ENCODE measurements around the gene MDM2. TPM values are rescaled to one million over a fixed set of nuclear protein-coding genes. Genes with fewer than 3 reads are reported as not detected.

MDM2 gene
- total and polyA plus RNA-seq, 2 of the 8 experiments (the other 6 are each of a cell fraction or from before 2014, with no cell fraction given): 15.1 to 115 TPM

DNA sequence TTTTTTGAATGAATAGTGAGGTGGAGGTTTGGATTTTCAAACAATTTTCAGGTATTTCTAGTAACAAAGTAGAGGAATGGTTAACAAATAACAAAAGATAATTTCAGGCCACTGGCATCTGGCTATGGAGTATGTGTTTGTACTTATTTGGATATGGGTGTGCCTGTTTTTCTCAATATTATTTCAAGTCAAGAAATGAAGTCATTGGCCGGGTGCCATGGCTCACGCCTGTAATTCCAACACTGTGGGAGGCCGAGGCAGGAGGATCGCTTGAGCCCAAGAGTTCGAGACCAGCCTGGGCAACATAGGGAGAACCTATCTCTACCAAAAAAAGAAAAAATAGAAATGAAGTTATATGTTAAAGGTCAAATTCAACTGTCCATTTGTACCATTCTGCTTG is 48.1 kb upstream of the MDM2 start:
- no peak overlapping the region for H2AK5ac ChIP-seq (ENCODE audit: low read depth, low read length)
- no peak for TF ChIP-seq BRCA1 (IDR thresholded peaks at IDR 0.05; ENCODE audit: low read depth, low read length)
- TF ChIP-seq SIX5 (IDR thresholded peaks at IDR 0.05; ENCODE audit: low read depth, low read length): no peak
- no peak for TF ChIP-seq EZH2 (IDR thresholded peaks at IDR 0.05; ENCODE audit: low read depth, low read length, severe bottlenecking)
- no peak for TF ChIP-seq SUZ12 (IDR thresholded peaks at IDR 0.05; ENCODE audit: low read length)
- no peak for TF ChIP-seq RFX5 (IDR thresholded peaks at IDR 0.05; ENCODE audit: borderline replicate concordance, low read depth, low read length)
- FAIRE-seq: no peak

More for the DNA sequence above, 48.1 kb upstream of the MDM2 start:
- Histone ChIP-seq H2BK5ac (ENCODE audit: low read depth, low read length) (no peak overlapping the region), H3K27me3 (replicated peaks in 1 of 4; ENCODE audit: control insufficient read depth in 3 of 4, extremely low read depth in 1 of 4, insufficient read depth in 3 of 4, low read length in 3 of 4) (no peaks in the 10 kb centered on the region), H3K4me1 (replicated peaks in 1 of 4; ENCODE audit: control insufficient read depth in 3 of 4, insufficient read depth in 4 of 4, low read length in 3 of 4) (no peaks in the 10 kb centered on the region), H4K5ac (ENCODE audit: insufficient read length, low read depth, low read length) (no peak overlapping the region), H3K36me3 (ENCODE audit: control insufficient read depth in 2 of 4, insufficient read depth in 4 of 4, low read length in 3 of 4) (peaks cover under 1 to 23% (median 7%) of the 10 kb centered on the region in 4 experiments; a peak in 5 of 8 replicates), H3K9me3 (ENCODE audit: insufficient read depth in 2 of 2, low read depth in 1 of 2, low read length in 1 of 2) (no peaks in the 10 kb centered on the region), H3K9ac (replicated peaks in 1 of 4; ENCODE audit: extremely low read depth in 1 of 4, low read depth in 3 of 4, low read length in 3 of 4) (no peak overlapping the region), H3K56ac (replicated peaks; ENCODE audit: insufficient read length, low read depth, low read length) (no peak overlapping the region), H2AFZ (ENCODE audit: low read length) (no peak overlapping the region), H3K4me3 (ENCODE audit: extremely low read depth in 1 of 4, insufficient read depth in 2 of 4, low read depth in 3 of 4, low read length in 4 of 4) (no peak overlapping the region), H3K23me2 (ENCODE audit: low read depth, low read length) (no peaks in the 10 kb centered on the region), H4K91ac (replicated peaks; ENCODE audit: insufficient read length, low read length) (no peak overlapping the region), H3K79me2 (ENCODE audit: control insufficient read depth in 1 of 2, insufficient read depth in 2 of 2, low read length in 2 of 2) (no peaks in the 10 kb centered on the region), H3K18ac (ENCODE audit: extremely low read depth, low read length) (no peak overlapping the region), H4K8ac (ENCODE audit: extremely low read depth, insufficient read depth, low read length) (no peak overlapping the region), H2BK20ac (ENCODE audit: low read length) (no peak overlapping the region), H4K20me1 (replicated peaks in 1 of 2; ENCODE audit: control insufficient read depth in 1 of 2, insufficient read depth in 2 of 2, low read length in 2 of 2) (peaks cover 0 to 2% of the 10 kb centered on the region in 2 experiments), H2BK12ac (ENCODE audit: low read depth, low read length) (no peak overlapping the region), H3K27ac (ENCODE audit: low read depth, low read length) (no peak overlapping the region), H3K23ac (ENCODE audit: insufficient read length) (no peak overlapping the region), H3K4me2 (ENCODE audit: insufficient read depth in 1 of 2, low read depth in 2 of 2, low read length in 2 of 2) (no peak overlapping the region), H2BK120ac (replicated peaks; ENCODE audit: low read depth, low read length) (no peak overlapping the region), H3K79me1 (ENCODE audit: low read depth, low read length) (no peaks in the 10 kb centered on the region), H2BK15ac (ENCODE audit: low read length) (no peak overlapping the region), H3K14ac (ENCODE audit: insufficient read length) (no peak overlapping the region), H3K4ac (replicated peaks; ENCODE audit: insufficient read length, low read depth, low read length) (no peak overlapping the region)
- POLR2A ChIA-PET (ENCODE audit: partially characterized antibody): interaction anchor here (0.8 kb wide), 1 partner anchor 10 kb away, joined by 3 read pairs; no protein-coding TSS in a partner anchor
- DNase-seq (ENCODE audit: low read depth in 1 of 2, low spot score in 2 of 2): no peak
- 87% methylated on average over 5 of the region's 5 CpGs; no CpG with 5 or more reads in 1 of the 2 experiments for WGBS, 2 experiments (ENCODE audit: extremely low coverage in 1 of 2, insufficient coverage in 1 of 2, insufficient read length in 1 of 2, insufficient replicate concordance in 2 of 2, low coverage in 1 of 2, low lambda C conversion rate in 2 of 2, missing lambda C conversion rate in 1 of 2)
- CTCF ChIA-PET (ENCODE audit: partially characterized antibody): no interaction called here

Measured in H1 (cell line).